ENCODE measurements around the gene SLC12A8. TPM values are rescaled to one million over a fixed set of nuclear protein-coding genes. Genes with fewer than 3 reads are reported as not detected.

SLC12A8 gene
- total RNA-seq (2014; rRNA removed; shearing (Covaris generic)), result 122 and 126 TPM in 2 replicates

- no peak for DNase-seq (ENCODE audit: low spot score)
These were observed at the start of gene SLC12A8 for GRCh38 chr3:125212509-125213363. TSS of gene SLC12A8 (minus strand) at chr3:125212748. CDS start at chr3:125211349, 1,399 bp downstream.

- DNase-seq (ENCODE audit: low spot score), result no peak
These were observed 49.6 kb upstream of the SLC12A8 start for GRCh38 chr3:125262161-125262560.

- no peak for DNase-seq (ENCODE audit: low spot score)
These were observed 48.5 kb upstream of the SLC12A8 start for GRCh38 chr3:125261031-125261430.

- no peak for DNase-seq (ENCODE audit: low spot score)
These were observed 47.6 kb upstream of the SLC12A8 start for GRCh38 chr3:125260158-125260557.

GRCh38 chr3:125257536-125257935, 45.0 kb upstream of the SLC12A8 start:
- DNase-seq (ENCODE audit: low spot score), result no peak

GRCh38 chr3:125256675-125257074, 44.1 kb upstream of the SLC12A8 start:
- DNase-seq (ENCODE audit: low spot score), result no peak

- no peak for DNase-seq (ENCODE audit: low spot score)
These were observed 38.4 kb upstream of the SLC12A8 start for GRCh38 chr3:125250973-125251372.

GRCh38 chr3:125246237-125246636, 33.7 kb upstream of the SLC12A8 start:
- no peak for DNase-seq (ENCODE audit: low spot score)

GRCh38 chr3:125245521-125245920, 33.0 kb upstream of the SLC12A8 start:
- DNase-seq (ENCODE audit: low spot score), result no peak

GRCh38 chr3:125240496-125240895, 27.9 kb upstream of the SLC12A8 start:
- DNase-seq (ENCODE audit: low spot score), result no peak

- DNase-seq (ENCODE audit: low spot score), result no peak
These were observed 26.7 kb upstream of the SLC12A8 start for GRCh38 chr3:125239266-125239665.

GRCh38 chr3:125238759-125239158, 26.2 kb upstream of the SLC12A8 start:
- DNase-seq (ENCODE audit: low spot score), result no peak

- DNase-seq (ENCODE audit: low spot score), result no peak
These were observed 23.9 kb upstream of the SLC12A8 start for GRCh38 chr3:125236331-125236903.

GRCh38 chr3:125234831-125235230, 22.3 kb upstream of the SLC12A8 start:
- DNase-seq (ENCODE audit: low spot score), result no peak

- no peak for DNase-seq (ENCODE audit: low spot score)
These were observed 19.9 kb upstream of the SLC12A8 start for GRCh38 chr3:125232401-125232800.

GRCh38 chr3:125231895-125232294, 19.3 kb upstream of the SLC12A8 start:
- peak; percentile 23 for DNase-seq (ENCODE audit: low spot score)

- no peak for DNase-seq (ENCODE audit: low spot score)
These were observed 17.2 kb upstream of the SLC12A8 start for GRCh38 chr3:125229707-125230106.

GRCh38 chr3:125229168-125229567, 16.6 kb upstream of the SLC12A8 start:
- no peak for DNase-seq (ENCODE audit: low spot score)

- no peak for DNase-seq (ENCODE audit: low spot score)
These were observed 9.3 kb upstream of the SLC12A8 start for GRCh38 chr3:125221831-125222230.

- DNase-seq (ENCODE audit: low spot score), result no peak
These were observed 8.3 kb upstream of the SLC12A8 start for GRCh38 chr3:125220727-125221429.

GRCh38 chr3:125220183-125220582, 7.6 kb upstream of the SLC12A8 start:
- no peak for DNase-seq (ENCODE audit: low spot score)

GRCh38 chr3:125219261-125219701, 6.7 kb upstream of the SLC12A8 start:
- DNase-seq (ENCODE audit: low spot score), result no peak

- no peak for DNase-seq (ENCODE audit: low spot score)
These were observed 2.2 kb upstream of the SLC12A8 start for GRCh38 chr3:125214738-125215137.
